ENCODE data around the gene GAS7.
"Not testable (repeated sequence)": the region's sequence is repeated elsewhere in the genome, so short reads cannot be mapped to it uniquely, and the experiment has no call there.

GAS7 gene

GRCh38 chr17:10019941-10020451, 178.4 kb downstream of the GAS7 start:
- Histone ChIP-seq H3K27me3 (replicated peaks in 2 of 5; ENCODE audit: control insufficient read depth in 4 of 5, insufficient read depth in 5 of 5, low read length in 4 of 5) (no peaks in the 10 kb centered on the region), H3K4me1 (ENCODE audit: control extremely low read depth in 1 of 4, control insufficient read depth in 4 of 4, insufficient read depth in 4 of 4, low read length in 3 of 4) (peaks cover 26 to 42% (median 35%) of the 10 kb centered on the region in 4 experiments), H3K9me3 (ENCODE audit: control extremely low read depth in 1 of 5, control insufficient read depth in 4 of 5, insufficient read depth in 2 of 5, low read depth in 1 of 5, low read length in 4 of 5) (no peaks in the 10 kb centered on the region), H3K4me3 (ENCODE audit: control insufficient read depth in 1 of 7, extremely low read depth in 1 of 7, insufficient read depth in 4 of 7, low read depth in 2 of 7, low read length in 6 of 7) (no peak overlapping the region), H3K36me3 (ENCODE audit: control insufficient read depth in 4 of 4, insufficient read depth in 4 of 4, low read length in 3 of 4) (no peaks in the 10 kb centered on the region), H3K27ac (ENCODE audit: insufficient read depth in 1 of 2, low read depth in 1 of 2, low read length in 2 of 2, poor library complexity in 1 of 2, severe bottlenecking in 2 of 2) (no peak overlapping the region)
- 65% methylated on average over 8 of the region's 9 CpGs for WGBS (ENCODE audit: insufficient coverage)
- CTCF ChIA-PET: interaction anchor here (0.6 kb wide), 1 partner anchor 207 kb away, joined by 3 read pairs; no protein-coding TSS in a partner anchor
- peak in 2 of 3 donors; percentile 51 to 57 for DNase-seq
- POLR2A ChIA-PET: interaction anchor here (0.7 kb wide), 1 partner anchor 84 kb away, joined by 3 read pairs; no protein-coding TSS in a partner anchor

GRCh38 chr17:10018461-10018891, 179.9 kb downstream of the GAS7 start:
- peaks cover 27 to 52% (median 36%) of the 10 kb centered on the region in 4 experiments for H3K4me1 ChIP-seq (ENCODE audit: control extremely low read depth in 1 of 4, control insufficient read depth in 4 of 4, insufficient read depth in 4 of 4, low read length in 3 of 4)
- 47% methylated on average over 5 of the region's 7 CpGs for WGBS (ENCODE audit: insufficient coverage)
- H3K27ac ChIP-seq (ENCODE audit: insufficient read depth in 1 of 2, low read depth in 1 of 2, low read length in 2 of 2, poor library complexity in 1 of 2, severe bottlenecking in 2 of 2): peak overlapping the region; percentile 20 to 50
- H3K4me3 ChIP-seq (ENCODE audit: control insufficient read depth in 1 of 7, extremely low read depth in 1 of 7, insufficient read depth in 4 of 7, low read depth in 2 of 7, low read length in 6 of 7): peak overlapping the region in 3 of 7 experiments; percentile 2 to 45 (median 29)
- CTCF ChIA-PET: interaction anchor here (1.1 to 1.4 kb wide), 3 partner anchors 25 to 36 kb away, joined by 3 to 4 read pairs (median 4); no protein-coding TSS in a partner anchor
- no peaks in the 10 kb centered on the region for H3K27me3 ChIP-seq (replicated peaks in 2 of 5; ENCODE audit: control insufficient read depth in 4 of 5, insufficient read depth in 5 of 5, low read length in 4 of 5)
- no peaks in the 10 kb centered on the region for H3K36me3 ChIP-seq (ENCODE audit: control insufficient read depth in 4 of 4, insufficient read depth in 4 of 4, low read length in 3 of 4)
- POLR2A ChIA-PET: interaction anchor here (1.3 kb wide), 1 partner anchor 32 kb away, joined by 5 read pairs; no protein-coding TSS in a partner anchor
- H3K9me3 ChIP-seq (ENCODE audit: control extremely low read depth in 1 of 5, control insufficient read depth in 4 of 5, insufficient read depth in 2 of 5, low read depth in 1 of 5, low read length in 4 of 5): no peaks in the 10 kb centered on the region
- DNase-seq: peak; percentile 70 to 94 (median 91)

- POLR2A ChIA-PET; H3K27me3 ChIP-seq (replicated peaks in 2 of 5; ENCODE audit: control insufficient read depth in 4 of 5, insufficient read depth in 5 of 5, low read length in 4 of 5); H3K4me3 ChIP-seq (ENCODE audit: control insufficient read depth in 1 of 7, extremely low read depth in 1 of 7, insufficient read depth in 4 of 7, low read depth in 2 of 7, low read length in 6 of 7); H3K9me3 ChIP-seq (ENCODE audit: control extremely low read depth in 1 of 5, control insufficient read depth in 4 of 5, insufficient read depth in 2 of 5, low read depth in 1 of 5, low read length in 4 of 5); H3K36me3 ChIP-seq (ENCODE audit: control insufficient read depth in 4 of 4, insufficient read depth in 4 of 4, low read length in 3 of 4); H3K27ac ChIP-seq (ENCODE audit: insufficient read depth in 1 of 2, low read depth in 1 of 2, low read length in 2 of 2, poor library complexity in 1 of 2, severe bottlenecking in 2 of 2); DNase-seq: not testable (repeated sequence)
- peaks cover 31 to 57% (median 39%) of the 10 kb centered on the region in 4 experiments for H3K4me1 ChIP-seq (ENCODE audit: control extremely low read depth in 1 of 4, control insufficient read depth in 4 of 4, insufficient read depth in 4 of 4, low read length in 3 of 4)
- CTCF ChIA-PET: interaction anchor here (1.3 kb wide), 1 partner anchor 35 kb away, joined by 4 read pairs; no protein-coding TSS in a partner anchor
- 100% methylated on average over 11 of the region's 14 CpGs for WGBS (ENCODE audit: insufficient coverage)
Measured at GRCh38 chr17:10016958-10017570, 181.3 kb downstream of the GAS7 start.

DNA sequence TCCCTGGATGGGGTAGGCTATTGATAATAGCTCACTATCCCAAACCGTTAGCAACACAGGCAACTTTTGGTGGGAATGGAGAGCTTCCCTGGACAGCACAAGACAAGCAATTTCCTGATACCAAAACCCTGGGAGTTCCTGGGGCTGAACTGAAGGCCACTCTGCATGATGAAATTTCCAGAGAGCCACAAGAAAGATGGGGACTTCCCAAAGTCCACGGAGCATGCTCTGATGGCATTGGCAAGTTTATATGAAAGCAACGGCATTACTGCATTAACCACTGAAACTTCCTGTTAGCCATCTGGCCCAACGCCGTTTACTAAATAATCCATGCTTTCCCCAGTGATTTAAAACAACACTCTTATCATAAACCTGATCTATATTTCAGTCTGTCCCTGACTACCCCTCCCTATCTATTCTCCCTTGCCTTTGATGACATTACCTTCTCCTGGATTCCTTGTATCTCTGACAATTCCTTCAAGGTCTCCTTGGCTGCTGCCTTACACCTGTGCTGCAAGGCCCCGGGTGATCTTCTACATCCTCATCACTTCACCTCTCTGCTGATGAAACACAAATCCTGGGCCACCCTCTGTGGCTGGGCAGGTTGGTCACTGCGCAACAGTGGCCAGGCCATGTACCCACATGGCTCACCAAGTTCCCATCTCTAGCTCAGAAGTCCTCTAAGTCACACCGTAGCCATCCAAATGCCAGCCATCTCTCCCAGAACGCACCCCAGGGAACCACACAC, 184.9 kb downstream of the GAS7 start:
- 73% methylated on average over 8 of the region's 9 CpGs for WGBS (ENCODE audit: insufficient coverage)
- Histone ChIP-seq H3K27me3 (replicated peaks in 2 of 5; ENCODE audit: control insufficient read depth in 4 of 5, insufficient read depth in 5 of 5, low read length in 4 of 5) (no peaks in the 10 kb centered on the region), H3K9me3 (ENCODE audit: control extremely low read depth in 1 of 5, control insufficient read depth in 4 of 5, insufficient read depth in 2 of 5, low read depth in 1 of 5, low read length in 4 of 5) (no peaks in the 10 kb centered on the region), H3K36me3 (ENCODE audit: control insufficient read depth in 4 of 4, insufficient read depth in 4 of 4, low read length in 3 of 4) (no peaks in the 10 kb centered on the region), H3K4me1 (ENCODE audit: control extremely low read depth in 1 of 4, control insufficient read depth in 4 of 4, insufficient read depth in 4 of 4, low read length in 3 of 4) (peaks cover 13 to 27% (median 21%) of the 10 kb centered on the region in 4 experiments), H3K27ac (ENCODE audit: insufficient read depth in 1 of 2, low read depth in 1 of 2, low read length in 2 of 2, poor library complexity in 1 of 2, severe bottlenecking in 2 of 2) (no peak overlapping the region), H3K4me3 (ENCODE audit: control insufficient read depth in 1 of 7, extremely low read depth in 1 of 7, insufficient read depth in 4 of 7, low read depth in 2 of 7, low read length in 6 of 7) (no peak overlapping the region)
- ChIA-PET POLR2A (no interaction called here), CTCF (no interaction called here)
- peak; percentile 6 to 64 (median 62) for DNase-seq

DNA sequence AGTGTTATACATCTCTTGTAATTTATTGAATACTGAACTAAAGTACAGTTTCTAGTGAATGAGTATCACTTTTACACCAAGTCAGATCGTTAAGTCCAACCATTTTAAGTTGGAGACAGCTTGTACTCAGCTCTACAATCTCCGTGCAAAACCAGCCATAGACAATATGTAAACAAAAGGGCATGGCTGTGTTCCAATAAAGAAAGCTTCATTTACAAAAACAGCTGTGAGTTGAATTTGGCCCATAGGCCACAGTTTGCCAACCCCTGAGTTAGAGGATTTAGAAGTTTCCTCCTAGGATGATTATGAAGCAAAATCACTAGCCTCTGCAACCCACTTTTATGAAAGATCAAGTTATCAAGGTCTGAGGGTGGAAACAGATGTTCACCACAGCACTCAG, 187.7 kb downstream of the GAS7 start:
- H3K27me3 ChIP-seq (replicated peaks in 2 of 5; ENCODE audit: control insufficient read depth in 4 of 5, insufficient read depth in 5 of 5, low read length in 4 of 5): no peaks in the 10 kb centered on the region
- ChIA-PET CTCF (no interaction called here), POLR2A (interaction anchor here (0.5 kb wide), 1 partner anchor 37 kb away, joined by 3 read pairs; no protein-coding TSS in a partner anchor)
- no peaks in the 10 kb centered on the region for H3K36me3 ChIP-seq (ENCODE audit: control insufficient read depth in 4 of 4, insufficient read depth in 4 of 4, low read length in 3 of 4)
- no peaks in the 10 kb centered on the region for H3K9me3 ChIP-seq (ENCODE audit: control extremely low read depth in 1 of 5, control insufficient read depth in 4 of 5, insufficient read depth in 2 of 5, low read depth in 1 of 5, low read length in 4 of 5)
- no peak overlapping the region for H3K27ac ChIP-seq (ENCODE audit: insufficient read depth in 1 of 2, low read depth in 1 of 2, low read length in 2 of 2, poor library complexity in 1 of 2, severe bottlenecking in 2 of 2)
- no peak for DNase-seq
- WGBS (ENCODE audit: insufficient coverage): no CpG with 5 or more reads among the region's 2 CpGs
- no peak overlapping the region for H3K4me3 ChIP-seq (ENCODE audit: control insufficient read depth in 1 of 7, extremely low read depth in 1 of 7, insufficient read depth in 4 of 7, low read depth in 2 of 7, low read length in 6 of 7)
- peaks cover 0 to 15% (median 10%) of the 10 kb centered on the region in 4 experiments for H3K4me1 ChIP-seq (ENCODE audit: control extremely low read depth in 1 of 4, control insufficient read depth in 4 of 4, insufficient read depth in 4 of 4, low read length in 3 of 4)

- H3K27me3 ChIP-seq (replicated peaks in 2 of 5; ENCODE audit: control insufficient read depth in 4 of 5, insufficient read depth in 5 of 5, low read length in 4 of 5): no peaks in the 10 kb centered on the region
- no peaks in the 10 kb centered on the region for H3K9me3 ChIP-seq (ENCODE audit: control extremely low read depth in 1 of 5, control insufficient read depth in 4 of 5, insufficient read depth in 2 of 5, low read depth in 1 of 5, low read length in 4 of 5)
- CTCF ChIA-PET: interaction anchor here (1.0 kb wide), 1 partner anchor 45 kb away, joined by 3 read pairs; no protein-coding TSS in a partner anchor
- 92% methylated on average over 2 of the region's 7 CpGs for WGBS (ENCODE audit: insufficient coverage)
- no peaks in the 10 kb centered on the region for H3K4me1 ChIP-seq (ENCODE audit: control extremely low read depth in 1 of 4, control insufficient read depth in 4 of 4, insufficient read depth in 4 of 4, low read length in 3 of 4)
- H3K36me3 ChIP-seq (ENCODE audit: control insufficient read depth in 4 of 4, insufficient read depth in 4 of 4, low read length in 3 of 4): no peaks in the 10 kb centered on the region
- no peak for DNase-seq
- POLR2A ChIA-PET: no interaction called here
- H3K27ac ChIP-seq (ENCODE audit: insufficient read depth in 1 of 2, low read depth in 1 of 2, low read length in 2 of 2, poor library complexity in 1 of 2, severe bottlenecking in 2 of 2): no peak overlapping the region
- H3K4me3 ChIP-seq (ENCODE audit: control insufficient read depth in 1 of 7, extremely low read depth in 1 of 7, insufficient read depth in 4 of 7, low read depth in 2 of 7, low read length in 6 of 7): no peak overlapping the region
Measured at GRCh38 chr17:10003705-10004104, 194.7 kb downstream of the GAS7 start.
